HG02885 (cell line): Measurements from ENCODE around the gene CREB3L1.

Experiments used
- ATAC-seq: cut with Tn5 transposase; IDR thresholded peaks from one replicate; pipeline ENCODE4 v1.9.1; 2021; ENCODE audit warnings: mild to moderate bottlenecking; ENCODE audit not compliant: unreplicated experiment, poor library complexity

The CREB3L1 gene, protein sequence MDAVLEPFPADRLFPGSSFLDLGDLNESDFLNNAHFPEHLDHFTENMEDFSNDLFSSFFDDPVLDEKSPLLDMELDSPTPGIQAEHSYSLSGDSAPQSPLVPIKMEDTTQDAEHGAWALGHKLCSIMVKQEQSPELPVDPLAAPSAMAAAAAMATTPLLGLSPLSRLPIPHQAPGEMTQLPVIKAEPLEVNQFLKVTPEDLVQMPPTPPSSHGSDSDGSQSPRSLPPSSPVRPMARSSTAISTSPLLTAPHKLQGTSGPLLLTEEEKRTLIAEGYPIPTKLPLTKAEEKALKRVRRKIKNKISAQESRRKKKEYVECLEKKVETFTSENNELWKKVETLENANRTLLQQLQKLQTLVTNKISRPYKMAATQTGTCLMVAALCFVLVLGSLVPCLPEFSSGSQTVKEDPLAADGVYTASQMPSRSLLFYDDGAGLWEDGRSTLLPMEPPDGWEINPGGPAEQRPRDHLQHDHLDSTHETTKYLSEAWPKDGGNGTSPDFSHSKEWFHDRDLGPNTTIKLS

DNA sequence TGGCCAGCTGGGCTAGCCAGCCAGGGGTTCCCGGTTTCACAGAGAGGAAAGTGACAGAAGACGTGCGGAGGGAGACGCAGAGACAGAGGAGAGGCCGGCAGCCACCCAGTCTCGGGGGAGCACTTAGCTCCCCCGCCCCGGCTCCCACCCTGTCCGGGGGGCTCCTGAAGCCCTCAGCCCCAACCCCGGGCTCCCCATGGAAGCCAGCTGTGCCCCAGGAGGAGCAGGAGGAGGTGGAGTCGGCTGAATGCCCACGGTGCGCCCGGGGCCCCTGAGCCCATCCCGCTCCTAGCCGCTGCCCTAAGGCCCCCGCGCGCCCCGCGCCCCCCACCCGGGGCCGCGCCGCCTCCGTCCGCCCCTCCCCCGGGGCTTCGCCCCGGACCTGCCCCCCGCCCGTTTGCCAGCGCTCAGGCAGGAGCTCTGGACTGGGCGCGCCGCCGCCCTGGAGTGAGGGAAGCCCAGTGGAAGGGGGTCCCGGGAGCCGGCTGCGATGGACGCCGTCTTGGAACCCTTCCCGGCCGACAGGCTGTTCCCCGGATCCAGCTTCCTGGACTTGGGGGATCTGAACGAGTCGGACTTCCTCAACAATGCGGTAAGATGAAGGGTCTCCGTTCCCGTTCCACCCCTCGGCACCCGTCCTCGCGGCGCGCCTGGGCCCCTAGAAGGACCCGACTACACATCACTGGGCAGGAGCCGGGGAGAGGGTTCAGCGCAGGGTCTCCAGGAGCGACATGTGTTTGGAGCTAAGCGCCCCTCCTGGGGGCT is at the start of gene CREB3L1:
Gene CREB3L1 (plus strand): TSS at position 41 of the 765 bp plus-strand sequence. CDS start 450 bp downstream, at position 491.
- no peak for ATAC-seq

DNA sequence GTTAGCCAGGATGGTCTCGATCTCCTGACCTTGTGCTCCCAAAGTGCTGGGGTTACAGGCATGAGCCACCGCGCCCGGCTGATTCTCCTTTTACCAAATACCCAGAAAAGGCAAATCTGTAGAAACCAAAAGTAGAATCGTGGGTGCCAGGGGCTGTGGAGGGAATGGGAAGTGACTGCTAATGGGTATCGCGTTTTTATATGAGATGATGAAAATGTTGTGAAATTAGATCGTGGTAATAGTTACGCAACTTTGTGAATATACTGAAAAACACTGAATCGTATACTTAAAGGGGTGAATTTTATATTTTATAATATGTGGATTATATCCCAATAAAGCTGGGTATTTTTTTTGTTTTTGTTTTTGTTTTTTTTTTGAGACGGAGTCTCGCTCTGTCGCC is 48.2 kb upstream of the CREB3L1 start:
- no peak for ATAC-seq

- ATAC-seq: no peak
Observed at GRCh38 chr11:46234311-46234710, 43.2 kb upstream of the CREB3L1 start.

GRCh38 chr11:46235777-46236688 is 41.4 kb upstream of the CREB3L1 start:
- ATAC-seq: no peak

DNA sequence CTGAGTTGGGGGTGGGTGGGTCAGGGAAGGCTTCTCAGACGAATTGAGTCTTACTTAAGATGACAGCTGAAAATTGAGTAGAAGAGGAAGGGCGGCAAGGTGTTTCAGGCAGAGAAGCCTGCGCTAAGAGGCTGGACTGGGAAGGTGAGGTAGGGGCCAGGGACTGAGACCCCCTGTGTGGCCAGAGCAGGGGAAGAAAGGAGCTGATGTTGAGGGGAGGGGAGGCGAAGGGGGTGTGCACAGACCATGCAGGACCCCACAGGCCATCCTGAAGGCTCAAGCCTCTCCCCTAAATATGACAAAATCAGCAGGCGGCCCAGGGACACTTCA is 40.6 kb upstream of the CREB3L1 start:
- ATAC-seq: no peak

DNA sequence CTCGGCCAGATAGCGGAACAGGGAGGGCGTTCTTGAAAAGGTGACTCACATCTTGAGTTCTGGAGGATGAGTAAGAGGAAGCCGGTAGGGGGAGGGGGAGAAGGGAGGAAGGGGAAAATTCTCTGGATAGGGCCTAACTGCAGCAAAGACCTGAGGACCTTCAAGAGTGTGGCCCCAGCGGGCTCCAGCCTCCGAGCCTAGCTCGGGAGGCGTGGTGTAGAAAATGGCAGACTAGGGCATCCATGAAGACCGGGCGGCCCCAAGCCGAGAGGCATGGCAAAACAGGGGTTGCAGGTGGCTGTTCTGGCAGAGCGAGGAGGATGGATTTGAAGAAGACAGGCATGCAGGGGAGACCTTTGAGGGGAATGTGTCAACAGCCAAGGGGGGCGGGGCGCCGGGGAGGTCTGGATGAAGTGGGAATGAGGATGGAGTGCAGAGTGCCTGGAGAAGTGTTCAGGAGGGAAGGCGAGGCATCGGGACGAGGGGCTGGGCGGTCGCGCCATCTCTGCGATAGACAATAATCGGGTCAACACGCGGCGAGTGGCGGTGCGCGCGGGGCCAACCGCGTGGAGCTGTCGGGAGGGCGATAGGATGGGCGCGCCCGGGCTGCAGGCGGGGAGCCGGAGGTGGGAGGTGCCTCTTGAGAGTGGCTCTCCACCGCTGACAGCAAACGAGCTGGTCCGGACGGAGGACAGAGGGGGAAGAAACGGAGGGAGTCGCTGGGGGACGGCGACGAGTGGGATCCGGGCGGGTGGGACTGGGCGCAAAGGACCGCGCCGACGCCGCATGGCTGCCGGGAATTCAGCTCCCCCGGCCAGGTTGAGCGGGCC is 40.0 kb upstream of the CREB3L1 start:
- peak; percentile 39 for ATAC-seq

- ATAC-seq: peak; percentile 43
Observed at GRCh38 chr11:46238078-46238966, 39.1 kb upstream of the CREB3L1 start.

DNA sequence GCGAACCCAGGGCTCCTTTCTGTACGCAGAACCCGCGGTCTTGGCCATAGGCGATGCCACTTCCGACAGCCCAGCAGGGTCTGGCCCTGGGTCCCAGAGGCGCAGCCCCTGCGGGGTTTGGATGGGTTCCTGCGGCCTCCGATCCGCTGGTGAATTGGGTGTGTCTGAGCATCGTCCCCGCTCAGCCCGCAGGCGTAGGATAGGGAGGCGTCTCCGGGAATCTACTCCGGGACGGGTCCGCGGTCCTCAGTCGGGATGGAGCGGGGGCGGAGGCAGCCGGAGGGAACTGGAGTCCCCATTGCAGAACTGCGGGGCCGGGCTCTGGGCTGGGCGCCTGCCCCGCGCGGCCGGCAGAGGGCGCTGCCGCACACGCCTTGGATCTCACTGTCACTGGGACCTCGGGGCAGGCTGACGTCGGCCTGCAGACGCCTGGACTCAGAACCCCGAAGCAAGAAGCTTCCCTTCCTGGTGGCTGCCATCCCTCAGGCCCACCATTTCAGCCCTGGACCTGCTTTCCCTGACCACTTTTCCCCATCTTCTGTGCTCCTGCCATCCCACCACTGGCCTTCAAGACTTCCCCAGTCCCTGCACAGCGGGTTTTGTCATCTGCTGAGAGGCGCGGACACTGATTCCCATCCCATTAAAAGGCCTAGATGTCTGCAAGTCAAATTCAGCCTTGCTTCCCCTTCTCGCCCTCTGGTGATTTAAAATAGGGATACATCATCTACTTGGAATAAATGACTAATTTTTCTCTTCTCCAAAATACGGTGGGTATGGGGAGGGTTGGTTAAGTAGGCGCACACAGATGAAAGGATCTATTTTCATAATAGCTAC is 38.3 kb upstream of the CREB3L1 start:
- peak; percentile 64 for ATAC-seq

DNA sequence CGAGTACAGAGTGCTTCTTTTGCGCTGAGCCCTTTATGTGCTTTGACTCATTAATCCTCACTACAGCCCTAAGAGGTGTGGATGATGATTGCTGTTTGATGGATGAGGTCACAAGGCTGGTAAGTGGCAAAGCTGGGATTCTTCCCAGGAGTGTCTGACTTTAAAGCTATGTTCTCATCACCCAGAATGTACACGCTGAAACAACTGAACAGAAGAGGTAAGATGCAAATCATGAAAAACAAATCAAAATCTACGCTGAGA is 37.7 kb upstream of the CREB3L1 start:
- no peak for ATAC-seq

GRCh38 chr11:46240371-46240770 is 37.1 kb upstream of the CREB3L1 start:
- no peak for ATAC-seq

GRCh38 chr11:46240861-46241260 is 36.6 kb upstream of the CREB3L1 start:
- no peak for ATAC-seq

DNA sequence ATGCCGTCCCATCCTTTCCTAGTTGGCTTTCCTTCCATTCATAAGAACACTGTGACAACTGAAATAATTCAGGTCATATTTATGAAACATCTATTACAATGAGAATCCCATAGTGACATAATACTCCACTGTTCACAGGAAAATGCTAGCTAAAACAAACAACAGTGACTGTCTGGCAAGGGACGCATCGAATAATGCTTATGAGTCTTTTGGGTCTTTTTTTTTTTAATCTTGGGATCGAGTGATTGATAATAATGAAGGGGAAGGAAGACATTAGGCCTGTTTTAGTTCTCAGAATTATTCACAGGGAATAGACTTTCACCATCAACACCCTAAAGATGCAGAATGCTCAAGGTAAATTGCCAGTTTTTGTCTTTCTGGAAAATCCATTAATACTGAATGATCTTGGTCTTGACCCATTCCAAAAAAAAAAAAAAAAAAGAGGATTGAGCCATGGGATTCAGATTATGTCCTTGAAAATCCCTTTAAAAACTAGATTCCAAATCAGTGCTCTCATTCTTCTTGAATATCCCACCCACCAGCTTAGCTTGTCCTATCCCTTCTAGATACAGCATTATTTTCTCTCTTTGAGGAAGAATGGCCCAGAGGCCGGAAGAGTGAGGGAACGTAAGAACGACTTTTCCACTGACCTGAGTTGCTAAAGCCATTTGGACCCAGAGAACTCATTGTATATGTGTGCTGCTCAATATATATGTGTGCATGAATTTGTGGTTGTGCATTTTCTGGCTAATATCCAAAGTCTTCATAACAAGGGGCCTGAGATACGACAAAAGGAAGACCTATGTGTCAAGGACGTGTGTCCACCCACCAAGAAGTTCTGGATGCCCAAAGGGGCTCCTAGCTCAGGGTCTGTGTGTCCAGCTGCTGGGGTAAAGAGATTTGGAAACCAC is 35.2 kb upstream of the CREB3L1 start:
- no peak for ATAC-seq

DNA sequence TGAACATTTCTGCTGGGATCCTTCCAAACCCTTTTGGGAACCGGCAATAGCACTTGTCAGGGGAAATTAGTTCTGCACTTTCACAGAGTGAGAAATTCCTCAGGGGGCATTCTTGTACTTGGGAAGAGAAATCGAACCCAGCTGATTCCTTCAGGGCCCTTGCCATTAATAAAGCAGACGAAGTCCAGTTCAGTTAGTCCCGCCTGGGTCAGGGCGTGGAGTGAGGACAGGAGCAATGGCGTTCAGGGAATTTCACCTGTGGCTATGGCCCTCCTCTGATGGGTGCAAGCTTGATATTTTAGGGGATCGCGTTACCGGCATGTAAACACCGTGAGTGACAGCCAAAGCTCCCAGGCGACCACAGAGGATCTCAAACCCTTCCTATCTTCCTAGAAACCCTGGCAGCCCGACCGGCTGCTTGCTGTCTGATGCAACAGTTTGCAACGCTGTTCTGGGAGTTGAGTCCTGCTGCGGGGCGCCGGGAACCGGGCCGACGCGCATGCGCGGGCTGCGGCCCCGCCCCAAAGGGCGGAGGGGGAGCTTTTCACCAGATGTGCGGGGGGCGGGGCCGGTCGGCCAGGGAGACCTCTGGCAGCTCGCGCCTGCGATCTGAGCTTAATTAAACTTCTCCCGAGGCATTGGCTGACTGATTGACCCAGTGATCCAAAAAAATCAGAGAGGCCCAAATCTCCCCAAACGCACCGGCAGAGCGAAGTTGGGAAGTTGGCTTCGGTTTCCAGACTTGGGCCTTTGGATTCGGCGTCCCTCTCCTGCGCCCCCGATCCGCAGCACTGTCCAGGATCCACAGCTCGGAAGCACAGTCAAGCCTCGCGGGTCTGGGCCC is 34.3 kb upstream of the CREB3L1 start:
- ATAC-seq: peak; percentile 74

DNA sequence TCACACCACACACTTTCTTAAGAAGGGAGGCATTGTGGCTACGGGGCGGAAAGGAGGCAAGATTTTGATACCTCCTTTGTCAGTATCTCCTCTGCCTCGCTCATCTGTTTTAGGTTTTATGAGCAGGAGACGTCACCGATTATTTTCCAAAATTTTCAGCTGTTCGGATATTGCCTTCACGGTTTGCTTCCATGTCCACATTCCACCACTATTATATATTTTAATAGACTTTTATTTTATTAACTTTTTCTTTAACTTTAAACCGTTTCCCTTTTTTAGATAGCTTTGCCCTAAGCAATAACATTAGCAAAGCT is 33.7 kb upstream of the CREB3L1 start:
- ATAC-seq: no peak

DNA sequence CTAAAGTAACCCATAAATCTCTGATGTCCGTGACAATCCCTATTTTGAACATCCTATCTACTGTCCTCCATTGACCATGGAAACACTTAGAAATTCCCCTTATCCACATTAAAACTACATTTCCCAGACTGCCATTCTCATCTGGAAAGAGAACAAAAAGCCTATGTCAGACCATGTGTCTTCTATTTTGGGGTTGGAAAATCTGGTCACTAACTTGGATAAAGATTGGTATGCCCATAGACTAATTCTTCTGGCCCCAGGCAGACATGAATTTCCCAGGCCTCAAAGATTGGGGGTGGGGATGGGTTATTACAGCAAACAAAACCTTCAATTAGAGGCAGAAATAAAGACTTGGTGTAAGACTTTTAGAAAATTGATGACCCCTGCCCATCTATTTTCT is 30.9 kb upstream of the CREB3L1 start:
- ATAC-seq: no peak

DNA sequence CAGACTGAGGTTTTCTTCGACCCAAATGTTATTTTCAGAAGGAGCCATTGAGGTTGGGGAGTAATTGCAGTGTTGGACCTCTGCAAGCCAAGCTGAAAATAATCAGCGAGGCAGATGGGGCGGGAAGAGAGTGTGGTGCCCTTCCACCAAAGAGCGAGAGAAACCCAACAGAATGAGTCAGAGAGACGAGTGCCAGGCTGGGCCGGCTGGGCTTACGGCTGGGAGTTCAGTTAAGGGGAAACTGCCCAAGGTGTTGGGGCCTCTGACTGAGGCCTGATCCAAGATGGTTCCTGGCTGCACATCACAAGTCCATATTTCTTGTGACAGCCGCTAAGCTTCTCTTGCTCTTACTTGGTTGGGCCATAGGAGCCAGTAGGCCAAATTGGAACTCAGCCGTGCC is 30.4 kb upstream of the CREB3L1 start:
- no peak for ATAC-seq
